ENCODE measurements around the gene PIM3.

- no peak for TF ChIP-seq CTCF (IDR thresholded peaks at IDR 0.05; ENCODE audit: low read depth, low read length, missing input control)
- TF ChIP-seq, protein P1, sequence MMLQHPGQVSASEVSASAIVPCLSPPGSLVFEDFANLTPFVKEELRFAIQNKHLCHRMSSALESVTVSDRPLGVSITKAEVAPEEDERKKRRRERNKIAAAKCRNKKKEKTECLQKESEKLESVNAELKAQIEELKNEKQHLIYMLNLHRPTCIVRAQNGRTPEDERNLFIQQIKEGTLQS (IDR thresholded peaks at IDR 0.05) = no peak
- TF ChIP-seq ZBTB33 (IDR thresholded peaks at IDR 0.05) = no peak
- no peak for TF ChIP-seq SP1 (IDR thresholded peaks at IDR 0.05)
- TF ChIP-seq NR2F2 (IDR thresholded peaks at IDR 0.05) = no peak
- TF ChIP-seq YY1 (IDR thresholded peaks at IDR 0.05) = no peak
- TF ChIP-seq MAX (IDR thresholded peaks at IDR 0.05) = no peak
- no peak for TF ChIP-seq TAF1 (conservative IDR thresholded peaks at IDR 0.05)
- TF ChIP-seq EGR1 (IDR thresholded peaks at IDR 0.05; ENCODE audit: low read depth in 2 of 2) = no peak
- no peak for TF ChIP-seq JUND (IDR thresholded peaks at IDR 0.05)
- TF ChIP-seq, protein P2, sequence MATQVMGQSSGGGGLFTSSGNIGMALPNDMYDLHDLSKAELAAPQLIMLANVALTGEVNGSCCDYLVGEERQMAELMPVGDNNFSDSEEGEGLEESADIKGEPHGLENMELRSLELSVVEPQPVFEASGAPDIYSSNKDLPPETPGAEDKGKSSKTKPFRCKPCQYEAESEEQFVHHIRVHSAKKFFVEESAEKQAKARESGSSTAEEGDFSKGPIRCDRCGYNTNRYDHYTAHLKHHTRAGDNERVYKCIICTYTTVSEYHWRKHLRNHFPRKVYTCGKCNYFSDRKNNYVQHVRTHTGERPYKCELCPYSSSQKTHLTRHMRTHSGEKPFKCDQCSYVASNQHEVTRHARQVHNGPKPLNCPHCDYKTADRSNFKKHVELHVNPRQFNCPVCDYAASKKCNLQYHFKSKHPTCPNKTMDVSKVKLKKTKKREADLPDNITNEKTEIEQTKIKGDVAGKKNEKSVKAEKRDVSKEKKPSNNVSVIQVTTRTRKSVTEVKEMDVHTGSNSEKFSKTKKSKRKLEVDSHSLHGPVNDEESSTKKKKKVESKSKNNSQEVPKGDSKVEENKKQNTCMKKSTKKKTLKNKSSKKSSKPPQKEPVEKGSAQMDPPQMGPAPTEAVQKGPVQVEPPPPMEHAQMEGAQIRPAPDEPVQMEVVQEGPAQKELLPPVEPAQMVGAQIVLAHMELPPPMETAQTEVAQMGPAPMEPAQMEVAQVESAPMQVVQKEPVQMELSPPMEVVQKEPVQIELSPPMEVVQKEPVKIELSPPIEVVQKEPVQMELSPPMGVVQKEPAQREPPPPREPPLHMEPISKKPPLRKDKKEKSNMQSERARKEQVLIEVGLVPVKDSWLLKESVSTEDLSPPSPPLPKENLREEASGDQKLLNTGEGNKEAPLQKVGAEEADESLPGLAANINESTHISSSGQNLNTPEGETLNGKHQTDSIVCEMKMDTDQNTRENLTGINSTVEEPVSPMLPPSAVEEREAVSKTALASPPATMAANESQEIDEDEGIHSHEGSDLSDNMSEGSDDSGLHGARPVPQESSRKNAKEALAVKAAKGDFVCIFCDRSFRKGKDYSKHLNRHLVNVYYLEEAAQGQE (IDR thresholded peaks at IDR 0.05) = no peak
Measured at GRCh38 chr22:49958366-49958921, 2.1 kb upstream of the PIM3 start.
